GM18867 (cell line): ENCODE measurements around the gene HDGF.
A peak's percentile ranks its signal among the peaks of the same experiment; 100 is the strongest.
"Not testable (repeated sequence)": the region's sequence is repeated elsewhere in the genome, so short reads cannot be mapped to it uniquely, and the experiment has no call there.

Experiments
- ATAC-seq: cut with Tn5 transposase; IDR thresholded peaks from one replicate; pipeline ENCODE4 v1.9.1; 2021; ENCODE audit warnings: mild to moderate bottlenecking, moderate library complexity; ENCODE audit not compliant: unreplicated experiment

Gene HDGF

GRCh38 chr1:156767101-156767878, 15.8 kb upstream of the HDGF start, which contains the start of gene PRCC:
PRCC (plus strand) TSS chr1:156767535; CDS start chr1:156767772, 237 bp downstream.
- peak; percentile 89 for ATAC-seq

GRCh38 chr1:156766298-156767100, 15.0 kb upstream of the HDGF start:
- peak; percentile 6 for ATAC-seq

- no peak for ATAC-seq
Measured at GRCh38 chr1:156765666-156766065, 14.2 kb upstream of the HDGF start.

GRCh38 chr1:156765136-156765535, 13.7 kb upstream of the HDGF start:
- ATAC-seq, result not testable (repeated sequence)

- no peak for ATAC-seq
Measured at GRCh38 chr1:156760796-156761104, 9.3 kb upstream of the HDGF start.

GRCh38 chr1:156760092-156760795, 8.8 kb upstream of the HDGF start:
- no peak for ATAC-seq

GRCh38 chr1:156757572-156758253, 6.2 kb upstream of the HDGF start:
- ATAC-seq, result not testable (repeated sequence)

GRCh38 chr1:156756355-156756754, 4.9 kb upstream of the HDGF start:
- no peak for ATAC-seq

GRCh38 chr1:156755527-156755950, 4.1 kb upstream of the HDGF start:
- ATAC-seq, result no peak

GRCh38 chr1:156754219-156754618, 2.7 kb upstream of the HDGF start:
- no peak for ATAC-seq

- ATAC-seq, result no peak
Measured at GRCh38 chr1:156752843-156753482, 1.5 kb upstream of the HDGF start.

GRCh38 chr1:156751757-156752481, 444 bp upstream of the HDGF start:
- ATAC-seq, result peak; percentile 74

GRCh38 chr1:156750711-156751450, 594 bp downstream of the HDGF start:
- ATAC-seq, result peak; percentile 17

- no peak for ATAC-seq
Measured at GRCh38 chr1:156750191-156750672, 1.2 kb downstream of the HDGF start.

- ATAC-seq, result no peak
Measured at GRCh38 chr1:156749419-156750118, 1.9 kb downstream of the HDGF start.

GRCh38 chr1:156748670-156749418, 2.6 kb downstream of the HDGF start:
- ATAC-seq, result no peak
